K562 (cell line): ENCODE measurements around the gene TMEM63C. TPM values are rescaled to one million over a fixed set of nuclear protein-coding genes. Genes with fewer than 3 reads are reported as not detected.

Source experiments
- ATAC-seq: fragments of 200-7000 bp; cut with Tn5 transposase; 3 replicates; pipeline ENCODE4 v1.9.1; 2020; ENCODE audit warnings: moderate library complexity
- BruUV-seq: library from RNA; stranded (reverse); fragments of 400-500 nt; replicated peaks from 2 replicates; lab custom pipeline; 2021; lab: Mats Ljungman, UMichigan
- CTCF ChIA-PET: fragments of 300-600 bp; formaldehyde crosslinking; extraction: SDS; loops from one replicate; lab custom pipeline; 2021; ENCODE audit warnings: low intra/inter-chr PET ratio; lab: Yijun Ruan, JAX
- POLR2A ChIA-PET: fragments of 300-600, 350-650 bp; sonication (Branson Sonifier 250); formaldehyde crosslinking; extraction: SDS; loops from one replicate; lab custom pipeline; 2021; ENCODE audit warnings: antibody characterized with exemption, inconsistent platforms; lab: Yijun Ruan, JAX
- DNase-seq, 4 experiments: peaks; one replicate each; pipeline versions ENCODE4 v3.0.0 to v3.0.0-alpha.2; 2011 to 2018; ENCODE audit warnings: low spot score in 3 of 4, mixed read lengths in 3 of 4; ENCODE audit errors: extremely low read depth in 1 of 4
- FAIRE-seq: peaks from 2 replicates; lab custom pipeline; 2011; peaks lifted over from hg19 to GRCh38; lab: Jason Lieb, UNC
- H2AFZ ChIP-seq: 2 replicates; pipeline ENCODE4 v1.6.0; 2011; ENCODE audit warnings: low read depth, low read length, control low read depth, inconsistent platforms
- H3K27ac ChIP-seq: fragments of 200-600 bp; 3 replicates; pipeline ENCODE4 v1.8.0; 2011; ENCODE audit warnings: low read depth, mild to moderate bottlenecking, control low read depth, inconsistent platforms, low read length, moderate library complexity, mixed read lengths; ENCODE audit errors: extremely low read depth
- H3K27me3 ChIP-seq, 2 experiments: fragments of 300-600 bp in 1 of 2; 2 replicates in 1 of 2; 3 replicates in 1 of 2; pipeline versions ENCODE4 v1.6.0 to v1.8.0; 2011; ENCODE audit warnings: inconsistent platforms in 2 of 2, low read length in 2 of 2, mild to moderate bottlenecking in 1 of 2, mixed read lengths in 1 of 2, moderate library complexity in 1 of 2; ENCODE audit not compliant: control insufficient read depth in 2 of 2, insufficient read depth in 2 of 2
- H3K36me3 ChIP-seq: fragments of 300-600 bp; 3 replicates; pipeline ENCODE4 v1.8.0; 2011; ENCODE audit warnings: mild to moderate bottlenecking, low read length, inconsistent platforms; ENCODE audit not compliant: control insufficient read depth, insufficient read depth
- H3K4me1 ChIP-seq, 2 experiments: fragments of 200-600 bp in 1 of 2; replicated peaks in 1 of 2; 2 replicates in 1 of 2; 3 replicates in 1 of 2; pipeline versions ENCODE4 v1.5.1 to v1.8.0; 2011; ENCODE audit warnings: inconsistent platforms in 2 of 2, low read length in 2 of 2, mild to moderate bottlenecking in 1 of 2, mixed read lengths in 1 of 2, moderate library complexity in 1 of 2; ENCODE audit not compliant: control insufficient read depth in 2 of 2, insufficient read depth in 2 of 2
- H3K4me2 ChIP-seq: 2 replicates; pipeline ENCODE4 v1.6.1; 2011; ENCODE audit warnings: low read length, control low read depth, inconsistent platforms, mixed read lengths; ENCODE audit not compliant: insufficient read depth
- H3K4me3 ChIP-seq: fragments of 200-600 bp; sonication (generic), shearing (Covaris generic); 2 replicates; pipeline ENCODE4 v1.5.1; 2016; ENCODE audit warnings: control low read depth, inconsistent platforms
- H3K79me2 ChIP-seq: fragments of 200-600 bp; 3 replicates; pipeline ENCODE4 v1.8.0; 2011; ENCODE audit warnings: low read length, inconsistent platforms; ENCODE audit not compliant: control insufficient read depth, insufficient read depth
- H3K9ac ChIP-seq, 2 experiments: 2 replicates each; pipeline versions ENCODE4 v1.6.0 to v1.6.1; 2011; ENCODE audit warnings: low read depth in 2 of 2, low read length in 2 of 2, control low read depth in 1 of 2, inconsistent platforms in 1 of 2, mild to moderate bottlenecking in 1 of 2, mixed read lengths in 1 of 2; ENCODE audit not compliant: insufficient read depth in 1 of 2
- H3K9me1 ChIP-seq: one replicate; pipeline ENCODE4 v1.6.0; 2011; ENCODE audit warnings: inconsistent platforms, mild to moderate bottlenecking, low read length, moderate library complexity; ENCODE audit not compliant: control insufficient read depth, insufficient read depth
- H3K9me3 ChIP-seq: replicated peaks from 2 replicates; pipeline ENCODE4 v1.5.1; 2011; ENCODE audit warnings: low read depth, low read length, inconsistent platforms; ENCODE audit not compliant: control insufficient read depth, insufficient read depth
- H4K20me1 ChIP-seq: replicated peaks from 2 replicates; pipeline ENCODE4 v1.6.1; 2011; ENCODE audit warnings: low read length, inconsistent platforms, mixed read lengths; ENCODE audit not compliant: control insufficient read depth, insufficient read depth
- FOXA3 ChIP-seq, 2 experiments: fragments of 450-650 bp in 1 of 2; sonication (generic) in 1 of 2; formaldehyde crosslinking; IDR thresholded peaks in 1 of 2; conservative IDR thresholded peaks in 1 of 2; 2 replicates each; pipeline versions ENCODE4 v1.4.0 to v1.8.0; 2020 to 2022; ENCODE audit warnings: mild to moderate bottlenecking in 2 of 2, missing genetic modification reagents in 1 of 2
- NCOR1 ChIP-seq: fragments of 450-650 bp; IDR thresholded peaks from 2 replicates; pipeline ENCODE4 v1.6.1; 2016; ENCODE audit warnings: mild to moderate bottlenecking, moderate library complexity
- PRPF4 ChIP-seq: fragments of 200-400 bp; formaldehyde crosslinking; IDR thresholded peaks from one replicate; pipeline ENCODE4 v1.6.1; 2017; ENCODE audit warnings: low read length, low read depth, mild to moderate bottlenecking; ENCODE audit not compliant: insufficient read depth, poor library complexity, severe bottlenecking
- RBM17 ChIP-seq: fragments of 200-400 bp; formaldehyde crosslinking; IDR thresholded peaks from 2 replicates; pipeline ENCODE4 v1.6.1; 2017; ENCODE audit warnings: low read depth, mild to moderate bottlenecking, low read length, borderline replicate concordance
- SMAD2 ChIP-seq: fragments of 150-350 bp; IDR thresholded peaks from 2 replicates; pipeline ENCODE4 v1.6.1; 2014; ENCODE audit warnings: low read depth, mild to moderate bottlenecking, low read length
- WGBS: fragments of 100-300 bp; shearing (Covaris generic); methylation state at CpG from one replicate; pipeline ENCODE4 v1.1.6; 2016; ENCODE audit warnings: low coverage, mixed read lengths; ENCODE audit not compliant: insufficient coverage; ENCODE audit errors: missing lambda C conversion rate; 5-methylcytosine and 5-hydroxymethylcytosine counted together
- in situ Hi-C: fragments of 300-500 bp; cut with MboI; formaldehyde crosslinking; loops from 4 replicates; pipeline ENCODE4 v1.15.0; 2018; ENCODE audit warnings: inconsistent platforms, mixed read lengths
- intact Hi-C: fragments of 100-400 bp; cut with micrococcal nuclease; formaldehyde crosslinking; loops from 2 replicates; pipeline ENCODE4 v1.14.2; 2022
- polyA plus RNA-seq, 8 experiments: library from polyadenylated mRNA; depleted of rRNA in 4 of 8; stranded (reverse) in 5 of 8; unstranded in 3 of 8; fragments of >200 nt; fragmentation: Nextera tagmentation in 2 of 8; fragmentation: Illumina TruSeq in 1 of 8; extraction: Ambion mirVana in 2 of 8; extraction: Trizol in 1 of 8; gene quantifications; 2 replicates each; pipeline versions ENCODE4 v1.2.1 to v1.2.3, GENCODE V29; 2011 to 2014; ENCODE audit warnings: inconsistent platforms in 1 of 8, missing spikeins in 1 of 8
- total RNA-seq, 7 experiments: library from RNA; depleted of rRNA in 6 of 7; stranded (reverse); fragments of >200 nt in 6 of 7; fragmentation: Illumina TruSeq in 2 of 7; extraction: Trizol in 2 of 7; gene quantifications; 2 replicates each; pipeline versions ENCODE4 v1.2.1 to v1.2.3, GENCODE V29; 2011 to 2021; ENCODE audit warnings: low replicate concordance in 1 of 7

The TMEM63C gene
- total and polyA plus RNA-seq, 9 of the 15 experiments (the other 6 are each of a cell fraction or from before 2014, with no cell fraction given) = 0.07 TPM; not detected in 8

GRCh38 chr14:77143071-77143470 is 38.5 kb upstream of the TMEM63C start:
- ATAC-seq (no peak), FAIRE-seq (no peak), DNase-seq (no peak)
- CTCF ChIA-PET = no interaction called here
- Histone ChIP-seq H3K27ac (no peak overlapping the region), H3K9ac (no peak overlapping the region), H3K4me2 (no peak overlapping the region), H2AFZ (no peak overlapping the region), H3K9me1 (no peaks in the 10 kb centered on the region), H3K4me3 (no peak overlapping the region), H3K9me3 (no peaks in the 10 kb centered on the region), H4K20me1 (peaks cover 6% of the 10 kb centered on the region; the same call in 1 of the 2 replicates), H3K36me3 (no peaks in the 10 kb centered on the region), H3K27me3 (peaks cover 18 to 57% of the 10 kb centered on the region in 2 experiments), H3K4me1 (peaks cover 0 to 24% of the 10 kb centered on the region in 2 experiments; a peak in 2 of 5 replicates), H3K79me2 (no peaks in the 10 kb centered on the region)
- WGBS = 3% methylated on average over 3 of the region's 4 CpGs
- intact Hi-C loops = no loop called here
- in situ Hi-C loops = no loop called here
- POLR2A ChIA-PET = interaction anchor here (0.7 to 1.4 kb wide), 2 partner anchors 10 to 54 kb away, joined by 3 to 6 read pairs; no protein-coding TSS in a partner anchor
- TF ChIP-seq NCOR1 (no peak), FOXA3 (CRISPR knock-in tag; conservative IDR thresholded peaks at IDR 0.05 in 1 of 2, IDR thresholded peaks at IDR 0.05 in 1 of 2) (no peak), PRPF4 (no peak), SMAD2 (no peak), RBM17 (no peak)
- no TSS peak for BruUV-seq
